Esophagus squamous epithelium (tissue), 4 donors: ENCODE measurements around the gene OVCH2.

Experiments
- POLR2A ChIP-seq, 4 donors: fragments of 450-650 bp; IDR thresholded peaks; one replicate each; pipeline ENCODE4 v1.6.1; 2017; ENCODE audit warnings: antibody characterized with exemption in 4 of 4, mild to moderate bottlenecking in 4 of 4, moderate library complexity in 3 of 4
- TF ChIP-seq, protein P1 (sequence below), 6 experiments: fragments of 450-650 bp in 4 of 6; fragments of 200-600 bp in 2 of 6; sonication (generic) in 2 of 6; IDR thresholded peaks; one replicate each; pipeline ENCODE4 v1.5.1; 2016 to 2019; ENCODE audit warnings: antibody characterized with exemption in 6 of 6, mild to moderate bottlenecking in 4 of 6, moderate library complexity in 4 of 6

DNA sequence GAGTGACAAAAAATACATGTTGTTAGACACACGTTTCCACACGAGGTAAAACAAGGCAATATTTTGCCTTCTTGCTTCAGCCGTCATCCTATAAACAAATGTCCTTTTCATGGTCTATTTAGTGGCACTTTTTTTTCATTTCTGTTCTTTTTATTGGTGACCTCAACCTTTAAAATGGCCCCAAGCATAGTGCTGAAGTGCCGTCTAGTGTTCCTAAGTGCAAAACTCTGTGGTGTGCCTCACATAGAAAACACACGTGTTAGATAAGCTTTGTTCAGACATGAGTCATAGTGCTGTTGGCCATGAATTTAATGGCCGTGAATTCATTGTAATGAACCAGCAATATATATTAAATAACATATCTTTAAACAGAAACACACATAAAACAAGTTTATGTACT, 15.6 kb downstream of the OVCH2 start:
- TF ChIP-seq, protein P1, sequence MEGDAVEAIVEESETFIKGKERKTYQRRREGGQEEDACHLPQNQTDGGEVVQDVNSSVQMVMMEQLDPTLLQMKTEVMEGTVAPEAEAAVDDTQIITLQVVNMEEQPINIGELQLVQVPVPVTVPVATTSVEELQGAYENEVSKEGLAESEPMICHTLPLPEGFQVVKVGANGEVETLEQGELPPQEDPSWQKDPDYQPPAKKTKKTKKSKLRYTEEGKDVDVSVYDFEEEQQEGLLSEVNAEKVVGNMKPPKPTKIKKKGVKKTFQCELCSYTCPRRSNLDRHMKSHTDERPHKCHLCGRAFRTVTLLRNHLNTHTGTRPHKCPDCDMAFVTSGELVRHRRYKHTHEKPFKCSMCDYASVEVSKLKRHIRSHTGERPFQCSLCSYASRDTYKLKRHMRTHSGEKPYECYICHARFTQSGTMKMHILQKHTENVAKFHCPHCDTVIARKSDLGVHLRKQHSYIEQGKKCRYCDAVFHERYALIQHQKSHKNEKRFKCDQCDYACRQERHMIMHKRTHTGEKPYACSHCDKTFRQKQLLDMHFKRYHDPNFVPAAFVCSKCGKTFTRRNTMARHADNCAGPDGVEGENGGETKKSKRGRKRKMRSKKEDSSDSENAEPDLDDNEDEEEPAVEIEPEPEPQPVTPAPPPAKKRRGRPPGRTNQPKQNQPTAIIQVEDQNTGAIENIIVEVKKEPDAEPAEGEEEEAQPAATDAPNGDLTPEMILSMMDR (IDR thresholded peaks at IDR 0.05), result no peak
- TF ChIP-seq POLR2A (IDR thresholded peaks at IDR 0.05), result no peak
